ENCODE data around the gene ATAD2B.

DNA sequence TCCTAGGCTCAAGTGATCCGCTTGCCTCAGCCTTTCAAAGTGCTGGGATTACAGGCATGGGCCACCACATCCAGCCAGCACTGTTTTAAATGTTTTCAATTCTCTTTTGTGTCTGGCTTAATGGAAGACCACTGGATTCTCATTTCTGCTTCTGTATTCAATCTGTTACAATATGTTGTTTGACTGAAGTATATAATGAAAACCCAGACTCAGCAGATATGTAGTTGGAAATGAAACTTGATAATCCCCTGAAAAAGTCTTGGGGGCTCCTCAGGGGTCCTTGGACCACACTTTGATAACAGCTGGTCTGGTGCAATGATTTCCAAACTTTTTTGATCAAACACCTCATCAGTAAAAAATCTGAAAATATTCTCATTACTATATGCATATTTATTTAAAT lies 132.7 kb downstream of the ATAD2B start:
- TF ChIP-seq EP300 (IDR thresholded peaks at IDR 0.05; ENCODE audit: borderline replicate concordance in 1 of 2, low read depth in 2 of 2, low read length in 2 of 2) (no peak), CTCF (IDR thresholded peaks at IDR 0.05; ENCODE audit: control extremely low read depth in 1 of 3, insufficient read depth in 1 of 3, low read depth in 1 of 3, low read length in 3 of 3) (no peak)

Measured in H1 (cell line).